Upper lobe of left lung (tissue), 6 donors: ENCODE data around the gene SLC66A2. TPM values are rescaled to one million over a fixed set of nuclear protein-coding genes. Genes with fewer than 3 reads are reported as not detected.

Source experiments
- ATAC-seq, 2 donors: fragments of 200-7000 bp; cut with Tn5 transposase; one replicate each; pipeline ENCODE4 v1.9.1; 2022; ENCODE audit warnings: mild to moderate bottlenecking in 2 of 2, moderate library complexity in 2 of 2; ENCODE audit not compliant: low FRiP score in 2 of 2
- DNase-seq, 2 donors: peaks; one replicate each; pipeline ENCODE4 v3.0.0-alpha.2; 2019 to 2020
- H3K27ac ChIP-seq, 4 donors: fragments of 200-600 bp; sonication (generic); one replicate each; pipeline ENCODE4 v1.5.1; 2016 to 2019
- H3K27me3 ChIP-seq, 4 donors: fragments of 200-600 bp; sonication (generic); one replicate each; pipeline ENCODE4 v1.5.1; 2017 to 2019
- H3K36me3 ChIP-seq, 4 donors: fragments of 200-600 bp; sonication (generic); one replicate each; pipeline ENCODE4 v1.5.1; 2016 to 2019
- H3K4me1 ChIP-seq, 4 donors: fragments of 200-600 bp; sonication (generic); one replicate each; pipeline ENCODE4 v1.5.1; 2018 to 2019
- H3K4me3 ChIP-seq, 4 donors: fragments of 200-600 bp; sonication (generic); one replicate each; pipeline ENCODE4 v1.5.1; 2017 to 2019; ENCODE audit warnings: mild to moderate bottlenecking in 2 of 4, moderate library complexity in 1 of 4
- H3K9me3 ChIP-seq, 4 donors: fragments of 200-600 bp; sonication (generic); one replicate each; pipeline ENCODE4 v1.5.1; 2018 to 2019
- EP300 ChIP-seq, 4 donors: sonication (generic); formaldehyde crosslinking; IDR thresholded peaks; one replicate each; pipeline ENCODE4 v1.5.1; 2017; ENCODE audit warnings: antibody characterized with exemption in 4 of 4, control low read depth in 2 of 4
- POLR2A ChIP-seq, 4 donors: fragments of 450-650 bp; IDR thresholded peaks; one replicate each; pipeline ENCODE4 v1.5.1; 2016 to 2017; ENCODE audit warnings: antibody characterized with exemption in 4 of 4, mild to moderate bottlenecking in 2 of 4
- POLR2AphosphoS5 ChIP-seq, 2 donors: sonication (generic); formaldehyde crosslinking; IDR thresholded peaks; one replicate each; pipeline ENCODE4 v1.5.1; 2017; ENCODE audit warnings: antibody characterized with exemption in 2 of 2
- WGBS, 2 donors: methylation state at CpG; one replicate each; pipeline ENCODE4 v1.1.5; 2017 to 2018; 5-methylcytosine and 5-hydroxymethylcytosine counted together
- total RNA-seq, 6 donors: library from RNA; depleted of rRNA in 4 of 6; stranded (reverse); fragments of >200 nt in 4 of 6; gene quantifications; one replicate each; pipeline versions ENCODE4 v1.1.0 to v1.2.1, GENCODE V29; 2016 to 2021
- TF ChIP-seq, protein P1 (sequence below), 6 experiments: fragments of 450-650 bp in 4 of 6; fragments of 200-600 bp in 2 of 6; sonication (generic) in 2 of 6; IDR thresholded peaks; one replicate each; pipeline ENCODE4 v1.5.1; 2016 to 2019; ENCODE audit warnings: antibody characterized with exemption in 6 of 6
- donor health status: DM: no; HTN: no; CAD: no; lungs with moderate emphysema.
- donor health status: DM: no; HTN: yes; CAD: no; lungs with severe emphysema.

SLC66A2 gene
- total RNA-seq, 6 donors from 2014 or later, result 37.6 to 90.7 (median 66.5) TPM

DNA sequence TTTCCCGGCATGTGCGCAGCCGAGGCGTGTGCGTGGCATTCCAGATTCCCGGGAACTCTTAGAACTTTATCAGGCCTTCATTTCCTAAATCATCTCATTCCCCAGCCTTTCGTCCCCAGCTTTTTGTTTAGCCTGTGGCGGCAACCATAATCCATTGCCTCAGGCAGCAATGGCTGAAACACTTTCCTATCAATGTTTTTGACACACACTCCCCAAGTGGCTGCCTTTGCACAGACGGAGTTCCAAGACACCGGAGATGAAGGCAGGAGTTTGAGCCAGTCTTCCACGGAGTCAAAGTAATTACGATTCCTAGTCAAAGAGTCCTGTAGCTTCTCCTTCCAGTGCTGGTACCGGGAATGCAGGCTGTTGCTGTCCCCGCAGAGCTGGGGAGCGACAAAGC is 88.9 kb downstream of the SLC66A2 start:
- Histone ChIP-seq H3K27me3 (peaks cover 0 to 6% (median 0%) of the 10 kb centered on the region in 4 donors), H3K4me1 (peaks cover 0 to under 1% (median 0%) of the 10 kb centered on the region in 4 donors), H3K27ac (no peak overlapping the region), H3K36me3 (no peaks in the 10 kb centered on the region), H3K9me3 (peaks cover 0 to 4% (median 0%) of the 10 kb centered on the region in 4 donors), H3K4me3 (no peak overlapping the region)
- 91 to 92% methylated on average over 15 of the region's 15 CpGs for WGBS, 2 donors
- ATAC-seq (no peak), DNase-seq (no peak)
- TF ChIP-seq, protein P1, sequence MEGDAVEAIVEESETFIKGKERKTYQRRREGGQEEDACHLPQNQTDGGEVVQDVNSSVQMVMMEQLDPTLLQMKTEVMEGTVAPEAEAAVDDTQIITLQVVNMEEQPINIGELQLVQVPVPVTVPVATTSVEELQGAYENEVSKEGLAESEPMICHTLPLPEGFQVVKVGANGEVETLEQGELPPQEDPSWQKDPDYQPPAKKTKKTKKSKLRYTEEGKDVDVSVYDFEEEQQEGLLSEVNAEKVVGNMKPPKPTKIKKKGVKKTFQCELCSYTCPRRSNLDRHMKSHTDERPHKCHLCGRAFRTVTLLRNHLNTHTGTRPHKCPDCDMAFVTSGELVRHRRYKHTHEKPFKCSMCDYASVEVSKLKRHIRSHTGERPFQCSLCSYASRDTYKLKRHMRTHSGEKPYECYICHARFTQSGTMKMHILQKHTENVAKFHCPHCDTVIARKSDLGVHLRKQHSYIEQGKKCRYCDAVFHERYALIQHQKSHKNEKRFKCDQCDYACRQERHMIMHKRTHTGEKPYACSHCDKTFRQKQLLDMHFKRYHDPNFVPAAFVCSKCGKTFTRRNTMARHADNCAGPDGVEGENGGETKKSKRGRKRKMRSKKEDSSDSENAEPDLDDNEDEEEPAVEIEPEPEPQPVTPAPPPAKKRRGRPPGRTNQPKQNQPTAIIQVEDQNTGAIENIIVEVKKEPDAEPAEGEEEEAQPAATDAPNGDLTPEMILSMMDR (IDR thresholded peaks at IDR 0.05), result no peak
- no peak for TF ChIP-seq POLR2A (IDR thresholded peaks at IDR 0.05)
- TF ChIP-seq POLR2AphosphoS5 (IDR thresholded peaks at IDR 0.05), result no peak
- TF ChIP-seq EP300 (IDR thresholded peaks at IDR 0.05), result no peak

DNA sequence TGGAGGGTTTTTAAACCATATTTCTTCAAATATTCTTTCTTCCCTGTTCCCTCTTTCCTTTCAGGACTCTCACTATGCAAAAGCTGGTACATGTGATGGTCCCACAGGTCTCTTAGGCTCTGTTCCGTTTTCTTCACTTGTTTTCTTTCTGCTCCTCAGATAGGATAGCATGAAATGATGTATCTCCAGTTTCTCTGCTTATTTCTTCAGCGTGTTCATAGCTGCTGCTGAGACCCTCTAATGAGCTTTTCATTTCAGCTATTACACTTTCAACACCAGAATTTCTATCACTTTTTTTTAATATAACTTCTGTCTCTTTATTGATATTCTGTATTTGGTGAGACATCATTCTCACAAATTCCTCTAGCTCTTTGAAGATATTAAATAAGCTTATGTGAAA is 89.8 kb downstream of the SLC66A2 start:
- H3K27me3 ChIP-seq, result peaks cover 0 to 6% (median 0%) of the 10 kb centered on the region in 4 donors
- DNase-seq (no peak), ATAC-seq (no peak)
- no peak overlapping the region for H3K4me3 ChIP-seq
- no peak overlapping the region for H3K27ac ChIP-seq
- H3K9me3 ChIP-seq, result peaks cover 0 to 4% (median 0%) of the 10 kb centered on the region in 4 donors
- no peaks in the 10 kb centered on the region for H3K36me3 ChIP-seq
- WGBS, 2 donors, result 91 to 95% methylated on average over 2 of the region's 2 CpGs
- TF ChIP-seq POLR2AphosphoS5 (IDR thresholded peaks at IDR 0.05) (no peak), EP300 (IDR thresholded peaks at IDR 0.05) (no peak), POLR2A (IDR thresholded peaks at IDR 0.05) (no peak)
- TF ChIP-seq, protein P1 (IDR thresholded peaks at IDR 0.05), result no peak
- peaks cover 0 to 4% (median 0%) of the 10 kb centered on the region in 4 donors for H3K4me1 ChIP-seq

DNA sequence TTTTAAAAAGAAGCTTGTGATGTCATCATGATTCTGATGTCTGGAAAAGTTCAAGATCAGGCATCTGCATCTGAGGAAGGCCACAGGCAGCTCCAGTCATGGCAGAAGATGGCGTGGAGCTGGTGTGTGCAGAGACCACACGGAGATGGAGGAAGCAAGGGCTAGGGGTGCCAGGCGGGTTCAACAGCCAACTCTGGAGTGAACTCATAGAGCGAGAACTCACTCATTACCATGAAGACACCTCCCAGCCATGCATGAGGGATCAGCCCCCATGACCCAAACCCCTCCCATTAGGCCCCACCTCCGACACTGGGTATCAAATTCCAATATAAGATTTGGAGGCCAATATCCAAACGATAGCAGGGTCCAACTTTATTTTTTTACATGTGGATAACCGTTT is 92.1 kb downstream of the SLC66A2 start:
- H3K4me3 ChIP-seq, result no peak overlapping the region
- peaks cover 0 to 6% (median 0%) of the 10 kb centered on the region in 4 donors for H3K27me3 ChIP-seq
- peaks cover 0 to 4% (median 0%) of the 10 kb centered on the region in 4 donors for H3K9me3 ChIP-seq
- no peaks in the 10 kb centered on the region for H3K36me3 ChIP-seq
- 77 to 84% methylated on average over 7 of the region's 7 CpGs for WGBS, 2 donors
- no peak overlapping the region for H3K27ac ChIP-seq
- ATAC-seq (no peak), DNase-seq (no peak)
- H3K4me1 ChIP-seq, result peaks cover 0 to 7% (median 3%) of the 10 kb centered on the region in 4 donors
- TF ChIP-seq, protein P1 (IDR thresholded peaks at IDR 0.05), result no peak
- TF ChIP-seq POLR2AphosphoS5 (IDR thresholded peaks at IDR 0.05) (no peak), POLR2A (IDR thresholded peaks at IDR 0.05) (no peak), EP300 (IDR thresholded peaks at IDR 0.05) (no peak)

DNA sequence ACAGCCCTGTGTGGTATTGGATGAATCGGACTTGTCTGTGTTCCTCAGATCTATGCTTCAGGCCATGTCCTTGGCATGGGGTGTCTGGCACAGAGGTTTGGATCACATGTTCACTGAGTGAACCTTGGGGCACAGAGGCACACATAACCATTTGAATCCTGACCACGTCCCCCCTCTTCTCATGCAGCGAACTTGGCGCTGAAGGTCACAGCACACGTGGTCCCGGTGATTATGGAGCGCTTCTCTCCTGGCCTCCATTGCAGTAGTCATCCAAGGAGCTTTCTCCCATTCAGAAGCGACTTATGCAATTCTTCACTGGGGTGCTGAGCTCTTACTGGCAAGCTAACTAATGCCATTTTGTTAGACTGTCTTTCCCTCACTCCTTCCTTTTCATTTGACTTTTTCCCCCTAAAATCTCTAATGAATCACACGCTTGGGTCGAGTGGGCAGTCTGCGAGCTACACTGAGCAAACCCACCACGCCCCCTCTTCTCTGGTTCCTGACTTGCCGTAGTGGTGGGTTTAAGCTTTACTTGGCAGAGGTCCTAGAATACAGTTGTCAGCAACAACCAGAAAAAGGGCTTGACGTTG is 94.3 kb downstream of the SLC66A2 start:
- 40 to 41% methylated on average over 13 of the region's 14 CpGs for WGBS, 2 donors
- peaks cover 0 to 7% (median 3%) of the 10 kb centered on the region in 4 donors for H3K4me1 ChIP-seq
- DNase-seq, result no peak
- no peak overlapping the region for H3K4me3 ChIP-seq
- H3K9me3 ChIP-seq, result peaks cover 0 to 4% (median 0%) of the 10 kb centered on the region in 4 donors
- no peaks in the 10 kb centered on the region for H3K27me3 ChIP-seq
- H3K27ac ChIP-seq, result no peak overlapping the region
- TF ChIP-seq, protein P1 (IDR thresholded peaks at IDR 0.05), result no peak
- TF ChIP-seq POLR2AphosphoS5 (IDR thresholded peaks at IDR 0.05) (no peak), EP300 (IDR thresholded peaks at IDR 0.05) (no peak), POLR2A (IDR thresholded peaks at IDR 0.05) (no peak)
- peak in 1 of 2 donors; percentile 29 for ATAC-seq
- H3K36me3 ChIP-seq, result no peaks in the 10 kb centered on the region
